K562 (cell line): ENCODE results near the gene VPREB3. TPM values are rescaled to one million over a fixed set of nuclear protein-coding genes. Genes with fewer than 3 reads are reported as not detected.

Source experiments
- ATAC-seq: fragments of 200-7000 bp; cut with Tn5 transposase; 3 replicates; pipeline ENCODE4 v1.9.1; 2020; ENCODE audit warnings: moderate library complexity
- BruUV-seq: library from RNA; stranded (reverse); fragments of 400-500 nt; replicated peaks from 2 replicates; lab custom pipeline; 2021; lab: Mats Ljungman, UMichigan
- CTCF ChIA-PET: fragments of 300-600 bp; formaldehyde crosslinking; extraction: SDS; loops from one replicate; lab custom pipeline; 2021; ENCODE audit warnings: low intra/inter-chr PET ratio; lab: Yijun Ruan, JAX
- POLR2A ChIA-PET: fragments of 300-600, 350-650 bp; sonication (Branson Sonifier 250); formaldehyde crosslinking; extraction: SDS; loops from one replicate; lab custom pipeline; 2021; ENCODE audit warnings: antibody characterized with exemption, inconsistent platforms; lab: Yijun Ruan, JAX
- DNase-seq, 4 experiments: peaks; one replicate each; pipeline versions ENCODE4 v3.0.0 to v3.0.0-alpha.2; 2011 to 2018; ENCODE audit warnings: low spot score in 3 of 4, mixed read lengths in 3 of 4; ENCODE audit errors: extremely low read depth in 1 of 4
- FAIRE-seq: peaks from 2 replicates; lab custom pipeline; 2011; peaks lifted over from hg19 to GRCh38; lab: Jason Lieb, UNC
- H2AFZ ChIP-seq: 2 replicates; pipeline ENCODE4 v1.6.0; 2011; ENCODE audit warnings: low read depth, low read length, control low read depth, inconsistent platforms
- H3K27ac ChIP-seq: fragments of 200-600 bp; 3 replicates; pipeline ENCODE4 v1.8.0; 2011; ENCODE audit warnings: low read depth, mild to moderate bottlenecking, control low read depth, inconsistent platforms, low read length, moderate library complexity, mixed read lengths; ENCODE audit errors: extremely low read depth
- H3K27me3 ChIP-seq, 2 experiments: fragments of 300-600 bp in 1 of 2; 2 replicates in 1 of 2; 3 replicates in 1 of 2; pipeline versions ENCODE4 v1.6.0 to v1.8.0; 2011; ENCODE audit warnings: inconsistent platforms in 2 of 2, low read length in 2 of 2, mild to moderate bottlenecking in 1 of 2, mixed read lengths in 1 of 2, moderate library complexity in 1 of 2; ENCODE audit not compliant: control insufficient read depth in 2 of 2, insufficient read depth in 2 of 2
- H3K36me3 ChIP-seq: fragments of 300-600 bp; 3 replicates; pipeline ENCODE4 v1.8.0; 2011; ENCODE audit warnings: mild to moderate bottlenecking, low read length, inconsistent platforms; ENCODE audit not compliant: control insufficient read depth, insufficient read depth
- H3K4me1 ChIP-seq, 2 experiments: fragments of 200-600 bp in 1 of 2; replicated peaks in 1 of 2; 2 replicates in 1 of 2; 3 replicates in 1 of 2; pipeline versions ENCODE4 v1.5.1 to v1.8.0; 2011; ENCODE audit warnings: inconsistent platforms in 2 of 2, low read length in 2 of 2, mild to moderate bottlenecking in 1 of 2, mixed read lengths in 1 of 2, moderate library complexity in 1 of 2; ENCODE audit not compliant: control insufficient read depth in 2 of 2, insufficient read depth in 2 of 2
- H3K4me2 ChIP-seq: 2 replicates; pipeline ENCODE4 v1.6.1; 2011; ENCODE audit warnings: low read length, control low read depth, inconsistent platforms, mixed read lengths; ENCODE audit not compliant: insufficient read depth
- H3K4me3 ChIP-seq: fragments of 200-600 bp; sonication (generic), shearing (Covaris generic); 2 replicates; pipeline ENCODE4 v1.5.1; 2016; ENCODE audit warnings: control low read depth, inconsistent platforms
- H3K79me2 ChIP-seq: fragments of 200-600 bp; 3 replicates; pipeline ENCODE4 v1.8.0; 2011; ENCODE audit warnings: low read length, inconsistent platforms; ENCODE audit not compliant: control insufficient read depth, insufficient read depth
- H3K9ac ChIP-seq, 2 experiments: 2 replicates each; pipeline versions ENCODE4 v1.6.0 to v1.6.1; 2011; ENCODE audit warnings: low read depth in 2 of 2, low read length in 2 of 2, control low read depth in 1 of 2, inconsistent platforms in 1 of 2, mild to moderate bottlenecking in 1 of 2, mixed read lengths in 1 of 2; ENCODE audit not compliant: insufficient read depth in 1 of 2
- H3K9me1 ChIP-seq: one replicate; pipeline ENCODE4 v1.6.0; 2011; ENCODE audit warnings: inconsistent platforms, mild to moderate bottlenecking, low read length, moderate library complexity; ENCODE audit not compliant: control insufficient read depth, insufficient read depth
- H3K9me3 ChIP-seq: replicated peaks from 2 replicates; pipeline ENCODE4 v1.5.1; 2011; ENCODE audit warnings: low read depth, low read length, inconsistent platforms; ENCODE audit not compliant: control insufficient read depth, insufficient read depth
- H4K20me1 ChIP-seq: replicated peaks from 2 replicates; pipeline ENCODE4 v1.6.1; 2011; ENCODE audit warnings: low read length, inconsistent platforms, mixed read lengths; ENCODE audit not compliant: control insufficient read depth, insufficient read depth
- CXXC5 ChIP-seq: fragments of 250-450 bp; sonication (Bioruptor Pico); IDR thresholded peaks from 2 replicates; pipeline ENCODE4 v1.8.0; 2022; ENCODE audit warnings: inconsistent platforms, mild to moderate bottlenecking, moderate library complexity
- NR2C1 ChIP-seq, 2 experiments: fragments of 450-650 bp; IDR thresholded peaks; 2 replicates each; pipeline ENCODE4 v1.6.1; 2017; ENCODE audit warnings: mild to moderate bottlenecking in 2 of 2, antibody characterized with exemption in 1 of 2, inconsistent platforms in 1 of 2, missing compliant biosample characterization in 1 of 2, missing genetic modification characterization in 1 of 2
- NR2C2 ChIP-seq, 2 experiments: fragments of 200-800 bp in 1 of 2; sonication (Bioruptor generic) in 1 of 2; sonication (generic) in 1 of 2; formaldehyde crosslinking in 1 of 2; IDR thresholded peaks; 2 replicates each; pipeline versions ENCODE4 v1.6.1 to v1.8.0; 2016 to 2022; ENCODE audit warnings: mild to moderate bottlenecking in 1 of 2, missing compliant biosample characterization in 1 of 2, missing genetic modification characterization in 1 of 2, missing genetic modification reagents in 1 of 2
- RBBP5 ChIP-seq: fragments of 200-600 bp; sonication (generic); IDR thresholded peaks from 2 replicates; pipeline ENCODE4 v1.6.1; 2012; ENCODE audit warnings: borderline replicate concordance, mild to moderate bottlenecking, low read length, control low read depth, inconsistent platforms; ENCODE audit not compliant: insufficient read depth, poor library complexity, severe bottlenecking
- ZNF311 ChIP-seq: fragments of 250-450 bp; sonication (Bioruptor Pico); IDR thresholded peaks from 2 replicates; pipeline ENCODE4 v1.4.0; 2020; ENCODE audit warnings: mild to moderate bottlenecking, moderate library complexity
- WGBS: fragments of 100-300 bp; shearing (Covaris generic); methylation state at CpG from one replicate; pipeline ENCODE4 v1.1.6; 2016; ENCODE audit warnings: low coverage, mixed read lengths; ENCODE audit not compliant: insufficient coverage; ENCODE audit errors: missing lambda C conversion rate; 5-methylcytosine and 5-hydroxymethylcytosine counted together
- in situ Hi-C: fragments of 300-500 bp; cut with MboI; formaldehyde crosslinking; loops from 4 replicates; pipeline ENCODE4 v1.15.0; 2018; ENCODE audit warnings: inconsistent platforms, mixed read lengths
- intact Hi-C: fragments of 100-400 bp; cut with micrococcal nuclease; formaldehyde crosslinking; loops from 2 replicates; pipeline ENCODE4 v1.14.2; 2022
- polyA plus RNA-seq, 8 experiments: library from polyadenylated mRNA; depleted of rRNA in 4 of 8; stranded (reverse) in 5 of 8; unstranded in 3 of 8; fragments of >200 nt; fragmentation: Nextera tagmentation in 2 of 8; fragmentation: Illumina TruSeq in 1 of 8; extraction: Ambion mirVana in 2 of 8; extraction: Trizol in 1 of 8; gene quantifications; 2 replicates each; pipeline versions ENCODE4 v1.2.1 to v1.2.3, GENCODE V29; 2011 to 2014; ENCODE audit warnings: inconsistent platforms in 1 of 8, missing spikeins in 1 of 8
- total RNA-seq, 7 experiments: library from RNA; depleted of rRNA in 6 of 7; stranded (reverse); fragments of >200 nt in 6 of 7; fragmentation: Illumina TruSeq in 2 of 7; extraction: Trizol in 2 of 7; gene quantifications; 2 replicates each; pipeline versions ENCODE4 v1.2.1 to v1.2.3, GENCODE V29; 2011 to 2021; ENCODE audit warnings: low replicate concordance in 1 of 7
- TF ChIP-seq, protein P1 (sequence below): fragments of 450-650 bp; conservative IDR thresholded peaks from 2 replicates; pipeline ENCODE4 v1.6.1; 2016; ENCODE audit warnings: missing genetic modification characterization, low read depth, mild to moderate bottlenecking, missing compliant biosample characterization, moderate library complexity

The VPREB3 gene
- total and polyA plus RNA-seq, 9 of the 15 experiments (the other 6 are each of a cell fraction or from before 2014, with no cell fraction given) = 0.14 to 0.71 (median 0.20) TPM; not detected in 6

GRCh38 chr22:23772315-23772648 lies 18.1 kb upstream of the VPREB3 start:
- Histone ChIP-seq H3K9me3 (no peaks in the 10 kb centered on the region), H3K4me3 (peak overlapping the region; percentile 47), H3K9ac (peak overlapping the region; percentile 59 to 87), H2AFZ (peak overlapping the region; percentile 97), H3K9me1 (no peaks in the 10 kb centered on the region), H3K27me3 (no peaks in the 10 kb centered on the region), H4K20me1 (no peaks in the 10 kb centered on the region), H3K4me1 (peaks cover 3 to 34% of the 10 kb centered on the region in 2 experiments; a peak in 3 of 5 replicates), H3K4me2 (peak overlapping the region; percentile 72), H3K36me3 (no peaks in the 10 kb centered on the region), H3K27ac (0 out of 3 replicates have a peak overlapping the region, but pooled peaks have one; percentile 44), H3K79me2 (peaks cover 9% of the 10 kb centered on the region)
- in situ Hi-C loops = no loop called here
- POLR2A ChIA-PET = no interaction called here
- no peak for FAIRE-seq
- TF ChIP-seq ZNF311 (CRISPR knock-in tag) (no peak), RBBP5 (no peak), CXXC5 (CRISPR knock-in tag) (no peak), NR2C1 (IDR thresholded peaks at IDR 0.05) (peak; percentile 41; the same call in 1 of the 2 replicates), NR2C1 (tag; IDR thresholded peaks at IDR 0.05) (peak; percentile 51), NR2C2 (CRISPR knock-in tag; IDR thresholded peaks at IDR 0.05) (no peak), NR2C2 (tag; IDR thresholded peaks at IDR 0.05) (peak; percentile 21; the same call in 1 of the 2 replicates)
- TF ChIP-seq, protein P1, sequence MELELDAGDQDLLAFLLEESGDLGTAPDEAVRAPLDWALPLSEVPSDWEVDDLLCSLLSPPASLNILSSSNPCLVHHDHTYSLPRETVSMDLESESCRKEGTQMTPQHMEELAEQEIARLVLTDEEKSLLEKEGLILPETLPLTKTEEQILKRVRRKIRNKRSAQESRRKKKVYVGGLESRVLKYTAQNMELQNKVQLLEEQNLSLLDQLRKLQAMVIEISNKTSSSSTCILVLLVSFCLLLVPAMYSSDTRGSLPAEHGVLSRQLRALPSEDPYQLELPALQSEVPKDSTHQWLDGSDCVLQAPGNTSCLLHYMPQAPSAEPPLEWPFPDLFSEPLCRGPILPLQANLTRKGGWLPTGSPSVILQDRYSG (tag) = no peak
- intact Hi-C loops = no loop called here
- no TSS peak for BruUV-seq
- DNase-seq = peak in 1 of 4 experiments; percentile 27
- 5% methylated on average over 6 of the region's 6 CpGs for WGBS
- CTCF ChIA-PET = no interaction called here
- ATAC-seq = peak; percentile 1; the same call in 1 of the 3 replicates
